Measurements from ENCODE around the gene NOTCH2. TPM values are rescaled to one million over a fixed set of nuclear protein-coding genes. Genes with fewer than 3 reads are reported as not detected.
"Not testable (repeated sequence)": the region's sequence is repeated elsewhere in the genome, so short reads cannot be mapped to it uniquely, and the experiment has no call there.

NOTCH2 gene
- 159 TPM for total RNA-seq

DNA sequence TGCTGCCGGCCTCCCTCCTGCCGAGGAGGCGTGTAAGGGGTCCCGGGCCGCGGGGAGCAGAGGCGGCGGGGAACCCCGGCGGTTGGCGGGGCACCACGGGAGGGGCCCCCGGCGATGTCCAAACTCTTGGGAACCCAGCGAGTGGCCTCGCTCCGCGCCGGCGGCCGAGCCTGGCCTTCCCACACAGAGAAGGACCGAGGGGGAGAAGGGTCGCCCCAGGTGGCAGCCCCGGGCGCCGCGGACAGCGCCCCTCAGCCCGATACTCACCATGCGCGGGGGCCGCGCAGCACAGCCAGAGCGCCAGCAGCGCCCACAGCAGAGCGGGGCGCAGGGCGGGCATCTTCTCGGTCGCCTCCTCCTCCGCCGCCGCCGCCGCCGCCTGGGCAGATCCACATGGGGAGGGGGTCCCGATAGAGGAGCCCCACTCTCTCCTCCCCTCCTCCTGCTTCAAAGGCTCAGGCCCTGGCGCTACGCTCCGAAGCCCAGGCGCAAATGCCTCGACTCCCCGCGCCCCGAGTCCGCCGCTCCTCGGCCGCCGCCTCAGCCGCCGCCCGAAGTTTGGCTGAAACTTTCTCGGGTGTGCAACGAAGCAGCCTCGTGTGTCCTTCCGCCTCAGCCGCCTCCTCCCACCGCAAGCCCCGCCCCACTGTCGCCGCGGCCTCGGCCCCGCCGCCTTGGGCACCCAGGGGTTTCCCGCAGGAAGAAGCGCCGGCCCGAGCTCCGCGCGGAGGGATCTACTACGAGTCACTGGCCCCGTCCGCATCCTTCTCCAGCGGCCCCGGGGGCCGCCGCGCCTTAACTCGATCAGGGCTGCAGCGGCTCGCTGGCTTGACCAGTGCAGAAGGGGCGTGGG, at the start of gene NOTCH2:
TSS of gene NOTCH2 (minus strand) at position 596 of the 853 bp plus-strand sequence. CDS start at position 340, 256 bp downstream.
- ATAC-seq (peak; percentile 86), DNase-seq (ENCODE audit: low spot score) (peak; percentile 84)
- intact Hi-C loops (cut with DNase I): not testable (repeated sequence)

DNA sequence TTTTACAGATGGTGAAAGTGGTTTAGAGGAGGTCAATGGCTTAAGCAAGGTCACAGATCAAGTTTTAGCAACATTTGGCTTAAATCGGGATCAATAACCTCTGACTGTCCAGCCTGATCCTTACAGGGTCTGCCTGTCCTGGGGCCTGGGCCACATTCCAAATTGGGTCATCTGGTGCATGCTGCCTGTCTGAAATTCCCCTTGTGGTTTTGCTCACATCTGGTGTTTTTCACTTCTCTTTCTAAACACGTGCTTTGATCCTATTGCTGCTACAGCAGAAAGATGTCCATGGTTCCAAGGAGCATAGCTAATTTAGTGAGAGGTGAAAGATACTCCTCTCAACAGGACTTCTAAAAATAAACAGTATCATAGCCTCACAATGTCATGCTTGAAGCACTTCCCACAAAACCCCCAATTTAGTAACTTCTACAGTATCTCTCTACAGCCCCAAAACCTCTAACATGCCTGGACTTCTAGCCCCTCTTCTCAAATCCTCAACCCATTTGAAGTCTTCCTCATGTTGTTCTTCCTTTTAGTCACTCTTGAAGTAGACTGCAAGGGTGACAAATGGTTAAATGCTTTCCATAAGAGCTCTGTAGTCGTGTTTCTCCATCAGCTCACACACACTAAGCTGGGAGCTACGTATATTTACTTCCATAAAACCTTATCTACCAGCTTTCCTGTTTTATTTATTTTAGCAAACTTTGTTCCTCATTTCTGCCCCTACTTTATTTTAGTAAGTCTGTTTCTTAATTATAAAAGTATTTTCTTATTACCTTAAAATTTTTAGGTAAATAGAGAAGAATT, 48.1 kb upstream of the NOTCH2 start:
- ATAC-seq (peak; percentile 93), DNase-seq (ENCODE audit: low spot score) (peak; percentile 84)
- intact Hi-C loops (cut with DNase I): not testable (repeated sequence)

DNA sequence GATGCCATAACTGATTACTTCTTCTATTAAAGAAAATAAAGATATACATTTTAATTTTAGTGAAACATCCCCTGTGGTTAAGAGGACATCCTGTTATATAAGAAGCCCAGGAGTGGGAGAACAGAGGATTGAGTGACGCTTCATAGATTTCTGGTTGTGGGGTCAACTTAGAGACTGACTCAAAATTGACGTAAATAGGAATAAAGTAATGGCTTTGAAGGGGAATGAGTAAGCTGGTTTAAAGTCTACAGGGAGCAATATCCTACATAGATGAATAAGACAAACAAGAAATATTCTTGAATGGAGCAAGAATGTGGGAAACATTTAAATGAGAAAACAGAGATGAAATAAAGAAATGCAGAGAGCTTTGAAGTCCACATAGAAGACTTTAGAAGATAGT, 46.6 kb upstream of the NOTCH2 start:
- ATAC-seq: peak; percentile 18
- not testable (repeated sequence) for DNase-seq (ENCODE audit: low spot score)

DNA sequence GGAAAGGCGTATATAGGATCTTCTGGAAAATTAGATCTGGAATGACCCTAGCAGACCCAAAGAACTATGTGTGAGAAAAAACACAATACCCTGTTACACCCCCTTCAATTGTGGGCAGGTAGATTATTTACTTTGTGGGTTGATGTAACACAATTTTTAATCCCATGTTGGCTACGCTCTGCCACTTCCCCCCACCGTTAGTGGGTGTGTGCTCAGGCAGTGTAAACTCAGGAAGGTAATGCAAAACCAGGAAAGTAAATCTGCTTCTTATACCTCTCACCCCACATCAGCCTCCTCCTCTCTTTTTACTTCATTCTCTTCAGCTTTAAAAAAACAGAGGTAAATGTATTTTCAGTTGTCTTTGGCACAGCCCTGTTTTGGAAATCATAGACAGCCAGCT, 43.7 kb upstream of the NOTCH2 start:
- ATAC-seq; DNase-seq (ENCODE audit: low spot score); intact Hi-C loops (cut with DNase I): not testable (repeated sequence)

More for the DNA sequence above, 46.6 kb upstream of the NOTCH2 start:
- intact Hi-C loops (cut with DNase I): not testable (repeated sequence)

DNA sequence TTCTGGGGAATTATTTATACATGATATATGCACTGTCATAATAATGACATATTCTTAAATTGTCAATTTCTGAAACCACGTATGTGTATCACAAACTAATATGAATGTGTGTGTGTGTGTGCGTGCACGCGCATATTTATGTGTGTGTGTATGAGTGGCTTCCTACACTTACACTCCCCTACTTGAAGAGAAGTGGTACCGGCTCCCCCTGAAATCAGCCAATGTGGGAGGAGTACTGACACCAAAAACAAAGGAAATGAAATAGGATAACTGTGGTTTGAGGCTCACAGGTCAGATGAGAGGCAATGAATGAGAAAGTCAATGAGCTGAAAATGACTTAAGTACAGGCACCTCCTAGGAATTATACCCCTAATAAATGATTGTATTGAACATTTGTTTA, 42.8 kb upstream of the NOTCH2 start:
- intact Hi-C loops (cut with DNase I); DNase-seq (ENCODE audit: low spot score); ATAC-seq: not testable (repeated sequence)

DNA sequence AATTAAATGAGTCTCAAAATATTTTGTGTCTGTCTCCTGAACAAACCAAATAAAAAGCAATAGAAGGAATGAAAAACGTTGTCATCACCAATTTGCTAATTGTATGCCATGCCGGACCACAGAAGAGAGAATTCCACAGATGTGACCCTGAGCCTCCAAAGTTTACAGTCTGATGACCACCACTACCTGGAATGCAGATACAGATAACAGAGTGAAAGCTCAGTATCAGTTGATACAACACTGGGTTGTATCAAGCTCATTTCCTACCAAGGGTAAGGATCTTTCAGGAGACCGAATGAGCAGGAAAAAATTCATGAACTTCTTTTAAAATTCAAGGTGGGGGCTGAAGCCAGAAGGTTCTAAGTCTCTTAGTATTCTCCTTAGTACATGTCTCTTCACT, 42.3 kb upstream of the NOTCH2 start:
- intact Hi-C loops (cut with DNase I); ATAC-seq; DNase-seq (ENCODE audit: low spot score): not testable (repeated sequence)

DNA sequence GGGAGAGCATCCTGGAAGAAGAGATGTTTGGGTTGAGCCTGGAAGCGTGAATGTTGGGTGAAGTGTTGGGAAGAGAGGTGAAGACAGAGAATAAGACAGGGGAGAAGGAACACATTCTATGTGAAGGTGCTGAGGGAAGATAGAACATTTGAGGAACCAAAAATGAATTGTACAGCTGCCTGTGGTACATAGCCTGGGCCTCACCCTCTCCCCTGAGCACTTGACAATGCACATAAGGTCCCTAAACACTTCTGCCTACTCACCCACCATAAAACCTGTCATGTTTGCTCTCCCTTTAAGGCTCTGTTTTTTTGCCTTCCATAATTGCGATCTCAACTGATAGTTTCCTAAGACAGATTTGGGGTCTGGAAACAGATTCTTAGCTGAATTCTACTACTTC, 41.5 kb upstream of the NOTCH2 start:
- intact Hi-C loops (cut with DNase I); DNase-seq (ENCODE audit: low spot score); ATAC-seq: not testable (repeated sequence)

DNA sequence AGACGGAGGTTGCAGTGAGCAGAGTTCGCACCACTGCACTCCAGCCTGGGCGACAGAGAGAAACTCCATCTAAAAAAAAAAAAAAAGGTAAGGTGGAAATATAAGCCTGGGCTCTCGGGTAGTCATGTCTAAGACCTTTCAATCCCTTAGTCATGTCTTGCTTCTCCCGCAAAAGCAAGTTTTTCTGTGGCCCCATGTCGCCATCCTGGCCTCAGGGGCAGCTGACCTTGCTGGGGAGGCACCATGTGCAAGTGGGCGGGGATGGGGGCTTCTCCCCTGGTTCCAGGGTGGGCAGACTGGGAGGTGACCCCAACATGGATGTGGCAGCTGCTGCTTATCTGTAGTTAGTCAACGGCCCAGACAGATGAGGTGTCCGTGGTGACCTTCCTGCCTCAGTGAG, 40.2 kb upstream of the NOTCH2 start:
- ATAC-seq; DNase-seq (ENCODE audit: low spot score); intact Hi-C loops (cut with DNase I): not testable (repeated sequence)

DNA sequence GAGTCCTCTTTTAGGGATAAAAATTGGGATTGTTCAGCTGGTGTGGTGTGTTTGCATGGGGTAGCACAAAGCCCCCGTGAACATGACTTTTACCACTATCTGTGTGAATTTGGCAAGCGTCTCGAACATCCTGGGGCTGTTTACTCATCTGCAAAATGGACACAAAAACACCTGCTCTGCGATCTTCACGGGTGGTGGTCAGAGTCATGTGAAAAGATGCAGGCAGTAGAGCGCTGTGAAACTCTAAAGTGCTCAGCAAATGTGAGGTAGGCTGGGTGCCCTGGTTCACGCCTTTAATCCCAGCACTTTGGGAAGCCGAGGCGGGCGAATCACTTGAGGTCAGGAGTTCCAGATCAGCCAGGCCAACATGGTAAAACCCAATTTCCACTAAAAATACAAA, 39.7 kb upstream of the NOTCH2 start:
- intact Hi-C loops (cut with DNase I); ATAC-seq; DNase-seq (ENCODE audit: low spot score): not testable (repeated sequence)

DNA sequence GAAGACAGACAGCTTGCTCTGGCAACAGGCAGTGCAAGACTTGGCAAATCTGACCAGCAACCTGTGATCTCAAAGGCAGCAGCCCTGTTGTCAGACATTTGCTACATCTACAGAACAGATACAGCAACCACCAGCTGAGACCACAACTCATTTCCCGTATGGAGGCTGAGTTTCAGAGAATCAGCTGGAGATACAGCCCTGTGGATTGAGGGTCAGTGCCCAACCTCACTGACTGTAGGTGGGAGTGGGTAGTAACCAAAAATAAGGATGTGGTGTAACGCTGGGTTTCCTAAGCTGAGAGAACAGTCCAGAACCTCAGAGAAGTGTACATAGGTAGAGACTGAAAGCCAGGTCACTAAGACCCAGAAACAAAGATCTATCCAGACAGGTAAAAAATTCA, 35.8 kb upstream of the NOTCH2 start:
- ATAC-seq; DNase-seq (ENCODE audit: low spot score); intact Hi-C loops (cut with DNase I): not testable (repeated sequence)

DNA sequence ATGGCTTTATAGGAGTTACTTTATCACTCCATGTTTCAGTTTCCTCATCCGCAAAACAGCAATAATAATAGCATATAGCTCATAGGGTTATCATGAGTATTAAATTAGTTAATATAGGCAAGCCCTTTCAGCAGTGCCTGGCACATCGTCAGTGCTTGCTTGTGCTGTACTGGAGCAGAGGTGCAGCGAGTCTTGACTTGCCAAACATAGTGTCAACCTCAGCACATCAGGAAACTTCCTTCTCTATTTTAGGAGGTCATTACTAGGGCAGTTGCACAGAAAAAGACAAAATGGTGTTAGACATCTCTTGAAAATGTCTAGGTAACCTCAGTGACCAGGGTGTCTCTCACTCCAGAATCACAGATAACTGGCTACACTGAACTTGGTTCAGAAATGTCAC, 34.3 kb upstream of the NOTCH2 start:
- intact Hi-C loops (cut with DNase I); DNase-seq (ENCODE audit: low spot score); ATAC-seq: not testable (repeated sequence)

DNA sequence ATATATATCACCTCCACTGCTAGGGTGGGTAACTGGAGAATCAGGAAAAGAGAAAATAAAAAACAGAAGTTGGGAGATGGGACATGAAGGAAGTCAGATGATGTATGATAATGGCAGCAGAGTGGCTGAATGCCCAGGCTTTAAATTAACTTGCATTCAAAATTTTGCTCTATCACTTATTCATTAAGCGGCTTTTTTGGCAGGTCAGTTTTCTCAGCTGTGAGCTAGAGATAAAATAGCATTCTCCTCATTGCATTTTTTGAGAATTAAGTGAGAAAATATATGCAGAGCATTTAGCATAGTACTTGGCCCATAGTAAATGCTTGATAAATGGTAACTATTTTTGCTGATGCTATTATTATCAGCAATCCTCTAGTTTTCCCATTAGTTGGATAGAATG, 32.1 kb upstream of the NOTCH2 start:
- ATAC-seq; intact Hi-C loops (cut with DNase I); DNase-seq (ENCODE audit: low spot score): not testable (repeated sequence)

DNA sequence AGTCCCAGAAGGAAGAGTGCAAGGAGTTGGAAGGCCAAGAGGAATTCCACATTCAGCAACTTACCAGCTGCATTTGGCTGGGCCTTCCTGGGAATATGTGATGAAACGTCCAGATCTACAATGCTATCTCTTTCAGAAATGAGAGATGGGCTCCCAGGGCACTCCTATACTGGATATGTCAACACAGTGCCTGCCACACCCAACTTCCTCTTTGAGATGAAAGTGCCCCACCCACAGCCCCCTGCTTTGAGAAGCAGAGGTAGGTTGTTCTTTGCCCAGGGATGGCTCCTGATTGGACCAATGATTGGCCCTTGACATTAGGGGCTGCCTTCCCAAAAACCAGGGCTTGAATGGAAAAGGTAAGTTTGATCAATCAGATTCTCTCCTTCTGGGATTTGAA, 31.1 kb upstream of the NOTCH2 start:
- ATAC-seq; DNase-seq (ENCODE audit: low spot score); intact Hi-C loops (cut with DNase I): not testable (repeated sequence)

DNA sequence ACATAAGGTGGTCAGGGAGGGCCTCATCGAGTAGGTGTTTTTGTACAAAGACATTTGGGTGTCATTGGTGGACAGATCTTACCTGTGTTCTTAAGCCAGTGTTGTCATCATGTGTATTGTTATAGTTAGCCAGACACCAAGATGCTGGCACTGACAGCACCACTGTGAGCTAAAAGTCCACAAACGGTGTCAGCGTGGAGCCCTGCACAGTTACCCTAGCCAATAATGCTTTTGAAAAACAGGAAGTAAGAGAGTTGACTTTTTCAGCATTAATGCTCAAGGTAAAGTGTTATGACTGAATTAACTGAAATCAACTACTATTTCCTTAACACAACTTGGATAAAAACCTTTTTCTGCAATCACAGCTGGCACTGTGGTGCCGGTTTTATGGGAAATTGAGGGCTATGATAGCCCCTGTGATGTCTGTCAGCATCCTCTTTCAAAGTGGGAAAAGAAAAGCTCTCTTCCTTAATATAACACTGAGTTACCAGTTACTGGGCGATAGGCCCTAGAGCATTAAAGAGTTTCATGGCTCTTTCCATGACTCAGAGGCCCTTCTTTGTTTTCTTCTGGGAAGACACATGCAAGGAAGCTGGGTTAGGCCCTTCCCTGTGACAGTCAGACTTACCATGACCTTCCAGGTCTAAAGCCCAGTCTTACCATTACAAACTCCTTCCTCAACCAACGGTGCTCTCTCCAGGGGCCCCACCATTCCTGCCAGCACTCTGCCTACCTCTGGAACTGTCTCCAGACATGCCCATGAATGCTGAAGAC, 29.7 kb upstream of the NOTCH2 start:
- peak; percentile 17 for ATAC-seq
- DNase-seq (ENCODE audit: low spot score); intact Hi-C loops (cut with DNase I): not testable (repeated sequence)

DNA sequence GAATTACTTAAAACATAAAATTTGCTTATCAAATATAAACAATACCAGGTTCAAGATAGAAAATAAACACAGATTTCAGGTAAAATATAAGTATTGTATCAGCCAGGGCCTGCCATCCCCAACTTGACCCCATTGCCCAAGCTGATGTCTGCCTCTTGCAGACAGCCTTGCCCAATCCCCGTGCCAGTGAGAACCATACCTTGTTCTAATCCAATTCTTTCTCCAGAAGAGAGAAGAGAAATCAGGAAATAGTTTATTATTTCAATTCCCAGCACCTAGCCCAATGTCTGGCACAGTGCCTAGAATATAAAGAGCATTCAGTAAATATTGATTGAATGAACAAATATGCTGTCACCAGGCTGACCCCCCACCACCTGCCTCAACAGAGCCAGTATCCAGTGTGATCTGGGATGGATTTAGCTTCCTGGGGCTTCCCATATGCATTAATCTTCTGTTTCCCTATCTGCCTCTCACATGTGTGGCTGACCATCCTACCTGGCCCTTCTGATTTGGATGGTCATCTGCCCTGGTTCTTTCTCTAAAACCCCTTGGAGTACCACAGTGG, 27.6 kb upstream of the NOTCH2 start:
- DNase-seq (ENCODE audit: low spot score); intact Hi-C loops (cut with DNase I); ATAC-seq: not testable (repeated sequence)

DNA sequence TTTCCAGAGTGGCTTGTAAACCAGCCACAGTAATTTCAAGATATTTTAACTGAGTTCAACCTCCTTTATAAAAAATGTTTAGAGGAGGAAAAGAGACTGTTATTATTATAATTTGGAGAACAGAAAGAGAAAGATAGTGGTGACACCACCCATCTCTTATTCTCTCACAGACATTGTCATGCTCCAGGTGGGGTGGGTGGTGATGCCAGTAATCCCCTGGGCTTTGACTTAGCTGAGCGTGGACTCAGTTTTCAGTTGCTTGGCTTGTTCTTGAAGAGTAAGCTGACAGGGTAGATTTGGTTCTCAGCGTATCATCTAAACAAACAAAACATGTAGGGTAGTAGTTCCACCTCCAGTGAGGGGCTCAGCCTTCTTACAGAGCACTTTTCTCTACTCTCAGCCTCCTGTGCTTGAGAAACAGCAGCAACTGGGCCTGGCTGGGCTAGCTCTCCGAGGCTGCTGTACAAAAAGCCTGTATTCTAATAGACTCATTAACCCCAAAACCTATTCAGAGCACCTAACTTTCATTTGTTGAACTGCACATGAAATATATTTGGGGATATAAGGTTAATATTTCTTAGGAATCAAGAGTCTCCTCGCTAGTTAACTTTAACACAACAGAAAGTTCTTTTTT, 24.2 kb upstream of the NOTCH2 start:
- intact Hi-C loops (cut with DNase I); DNase-seq (ENCODE audit: low spot score); ATAC-seq: not testable (repeated sequence)

DNA sequence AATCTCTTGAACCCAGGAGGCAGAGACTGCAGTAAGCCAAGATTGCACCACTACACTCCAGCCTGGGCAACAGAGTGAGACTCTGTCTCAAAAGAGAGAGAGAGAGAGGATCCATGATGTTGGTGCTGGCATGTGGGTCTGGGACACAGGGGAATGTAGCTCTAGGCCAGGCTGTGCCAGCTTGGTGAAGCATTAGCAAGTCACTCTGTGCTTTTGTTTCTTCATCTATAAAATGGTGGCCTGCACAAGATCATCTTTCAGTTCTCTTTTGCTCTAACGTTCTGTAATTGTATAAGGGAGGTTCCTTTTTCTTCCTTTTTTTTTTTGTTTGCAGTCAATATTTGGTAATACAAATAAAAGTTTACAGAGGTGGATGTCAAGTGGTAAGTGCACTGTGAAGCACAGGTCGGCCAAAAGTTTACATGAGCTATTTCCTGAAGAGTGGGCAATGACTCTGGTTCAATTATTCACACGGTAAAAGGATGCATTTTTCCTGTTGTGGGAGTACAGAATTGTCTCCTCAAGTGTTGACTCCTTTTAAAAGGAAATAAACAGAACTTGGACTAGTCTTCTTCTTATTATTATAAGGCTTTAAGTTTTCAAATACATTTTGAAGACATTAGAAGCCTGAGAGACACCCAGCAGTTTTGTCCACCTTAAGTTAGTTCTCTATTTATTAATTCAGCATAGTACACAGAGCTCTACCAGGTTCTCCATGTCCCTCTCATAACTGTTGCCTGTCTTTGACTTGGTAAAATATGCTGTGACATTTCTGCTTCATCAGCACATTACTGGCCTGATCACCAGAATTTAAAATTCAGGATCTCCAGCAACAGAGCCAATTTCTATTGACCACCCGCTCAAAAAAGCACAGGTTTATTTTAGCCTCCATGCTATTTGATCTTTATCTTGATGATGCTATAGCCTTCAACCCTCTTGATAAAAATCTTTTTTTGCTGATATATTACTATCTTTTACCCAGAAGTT, 23.1 kb upstream of the NOTCH2 start:
- ATAC-seq; DNase-seq (ENCODE audit: low spot score); intact Hi-C loops (cut with DNase I): not testable (repeated sequence)

Measured in sciatic nerve (tissue), 2 donors.